Chondrocyte (in vitro differentiated cells): Measurements from ENCODE around the gene KLHL7. TPM values are rescaled to one million over a fixed set of nuclear protein-coding genes. Genes with fewer than 3 reads are reported as not detected.

ENCODE experiments used
- DNase-seq: peaks from one replicate; pipeline ENCODE4 v3.0.0; 2021; ENCODE audit warnings: mixed read lengths, low spot score
- H3K27ac Mint-ChIP-seq: one replicate; pipeline ENCODE4 v1.8.0; 2021; ENCODE audit warnings: mild to moderate bottlenecking, moderate library complexity, mixed read lengths; ENCODE audit not compliant: unreplicated experiment
- H3K27me3 Mint-ChIP-seq: 2 replicates; pipeline ENCODE4 v1.8.0; 2021; ENCODE audit warnings: low read depth, mixed read lengths
- H3K36me3 Mint-ChIP-seq: 2 replicates; pipeline ENCODE4 v1.8.0; 2021; ENCODE audit warnings: low read depth, mixed read lengths
- H3K4me1 Mint-ChIP-seq: 2 replicates; pipeline ENCODE4 v1.8.0; 2021; ENCODE audit warnings: low read depth, mild to moderate bottlenecking, mixed read lengths
- H3K4me3 Mint-ChIP-seq: one replicate; pipeline ENCODE4 v1.8.0; 2021; ENCODE audit warnings: mild to moderate bottlenecking, moderate library complexity, mixed read lengths; ENCODE audit not compliant: unreplicated experiment
- H3K9me3 Mint-ChIP-seq: 2 replicates; pipeline ENCODE4 v1.8.0; 2021; ENCODE audit warnings: low read depth, mixed read lengths
- CTCF ChIP-seq: fragments of 200-600 bp; sonication (generic); IDR thresholded peaks from 2 replicates; pipeline ENCODE4 v1.5.0; 2021; ENCODE audit warnings: antibody characterized with exemption, mild to moderate bottlenecking, moderate library complexity
- total RNA-seq: library from RNA; stranded (reverse); gene quantifications from 3 replicates; pipeline ENCODE4 v1.2.1, GENCODE V29; 2021

The KLHL7 gene
- total RNA-seq, 1 donor from 2014 or later: 38.1 TPM

- H3K27ac Mint-ChIP-seq: no peak overlapping the region
- no peak for DNase-seq
- H3K9me3 Mint-ChIP-seq: no peaks in the 10 kb centered on the region
- H3K4me3 Mint-ChIP-seq: no peak overlapping the region
- peaks cover 15% of the 10 kb centered on the region for H3K4me1 Mint-ChIP-seq
- H3K36me3 Mint-ChIP-seq: no peaks in the 10 kb centered on the region
- TF ChIP-seq CTCF: no peak
- no peaks in the 10 kb centered on the region for H3K27me3 Mint-ChIP-seq
Measured at GRCh38 chr7:23067271-23067670, 38.3 kb upstream of the KLHL7 start.

DNA sequence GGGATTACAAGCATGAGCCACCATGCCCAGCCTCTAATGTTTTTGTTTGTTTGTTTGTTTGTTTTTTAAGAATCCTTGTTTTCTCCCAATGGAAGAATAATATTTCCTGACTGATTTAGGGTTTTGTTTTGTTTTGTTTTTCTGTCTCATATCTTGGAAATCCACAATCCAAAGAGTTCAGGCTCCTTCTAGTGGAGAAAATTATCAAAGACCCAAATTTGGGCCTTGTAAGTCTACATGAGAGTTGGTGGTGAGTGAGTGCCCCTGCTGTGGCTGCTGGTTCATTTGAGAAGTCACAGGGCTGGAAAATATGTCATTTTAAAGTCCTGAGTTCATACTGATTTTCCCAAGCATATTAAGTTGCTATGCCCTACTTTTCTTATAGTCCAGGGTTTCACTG lies 33.5 kb upstream of the KLHL7 start:
- no peaks in the 10 kb centered on the region for H3K9me3 Mint-ChIP-seq
- DNase-seq: no peak
- TF ChIP-seq CTCF: peak; percentile 68
- H3K36me3 Mint-ChIP-seq: no peaks in the 10 kb centered on the region
- peaks cover 28% of the 10 kb centered on the region for H3K4me1 Mint-ChIP-seq
- no peak overlapping the region for H3K4me3 Mint-ChIP-seq
- no peak overlapping the region for H3K27ac Mint-ChIP-seq
- H3K27me3 Mint-ChIP-seq: peaks cover 5% of the 10 kb centered on the region

- peak; percentile 33 for TF ChIP-seq CTCF
- H3K4me3 Mint-ChIP-seq: no peak overlapping the region
- H3K27ac Mint-ChIP-seq: no peak overlapping the region
Measured at GRCh38 chr7:23072922-23073321, 32.7 kb upstream of the KLHL7 start.

GRCh38 chr7:23074443-23075261 lies 30.9 kb upstream of the KLHL7 start:
- TF ChIP-seq CTCF: no peak
- H3K4me3 Mint-ChIP-seq: no peak overlapping the region
- DNase-seq: no peak
- peaks cover 6% of the 10 kb centered on the region for H3K27me3 Mint-ChIP-seq
- H3K36me3 Mint-ChIP-seq: no peaks in the 10 kb centered on the region
- peaks cover 24% of the 10 kb centered on the region for H3K4me1 Mint-ChIP-seq
- no peak overlapping the region for H3K27ac Mint-ChIP-seq
- H3K9me3 Mint-ChIP-seq: no peaks in the 10 kb centered on the region

More at GRCh38 chr7:23072922-23073321, 32.7 kb upstream of the KLHL7 start:
- no peak for DNase-seq
- Mint-ChIP-seq H3K9me3 (no peaks in the 10 kb centered on the region), H3K4me1 (peaks cover 24% of the 10 kb centered on the region), H3K27me3 (peaks cover 6% of the 10 kb centered on the region), H3K36me3 (no peaks in the 10 kb centered on the region)

GRCh38 chr7:23075571-23075970 lies 30.0 kb upstream of the KLHL7 start:
- Mint-ChIP-seq H3K27me3 (peaks cover 6% of the 10 kb centered on the region), H3K27ac (no peak overlapping the region), H3K36me3 (no peaks in the 10 kb centered on the region), H3K4me1 (peaks cover 24% of the 10 kb centered on the region), H3K4me3 (no peak overlapping the region), H3K9me3 (no peaks in the 10 kb centered on the region)
- DNase-seq: no peak
- no peak for TF ChIP-seq CTCF
